Measurements from ENCODE around the gene EIF4G3. TPM values are rescaled to one million over a fixed set of nuclear protein-coding genes. Genes with fewer than 3 reads are reported as not detected.

The EIF4G3 gene
- total RNA-seq, 4 donors from 2014 or later, result 18.8 to 75.0 (median 34.9) TPM

GRCh38 chr1:20840731-20841130 lies 336.0 kb downstream of the EIF4G3 start:
- Histone ChIP-seq H3K27me3 (no peaks in the 10 kb centered on the region), H3K27ac (no peak overlapping the region), H3K4me1 (no peaks in the 10 kb centered on the region), H3K36me3 (no peaks in the 10 kb centered on the region), H3K9me3 (no peaks in the 10 kb centered on the region), H3K4me3 (no peak overlapping the region)
- intact Hi-C loops (cut with DNase I; ENCODE audit: low total_unique reads), result no loop called here
- no peak for TF ChIP-seq POLR2A (IDR thresholded peaks at IDR 0.05)
- TF ChIP-seq CTCF (IDR thresholded peaks at IDR 0.05), result no peak
- DNase-seq, result no peak

GRCh38 chr1:20837554-20838192 lies 339.0 kb downstream of the EIF4G3 start:
- intact Hi-C loops (cut with DNase I; ENCODE audit: low total_unique reads), result no loop called here
- no peaks in the 10 kb centered on the region for H3K36me3 ChIP-seq
- DNase-seq, result no peak
- H3K27me3 ChIP-seq, result no peaks in the 10 kb centered on the region
- H3K9me3 ChIP-seq, result no peaks in the 10 kb centered on the region
- H3K4me1 ChIP-seq, result no peaks in the 10 kb centered on the region
- no peak for TF ChIP-seq CTCF (IDR thresholded peaks at IDR 0.05)
- no peak for TF ChIP-seq POLR2A (IDR thresholded peaks at IDR 0.05)
- H3K27ac ChIP-seq, result no peak overlapping the region
- H3K4me3 ChIP-seq, result no peak overlapping the region

- Histone ChIP-seq H3K9me3 (no peaks in the 10 kb centered on the region), H3K27me3 (no peaks in the 10 kb centered on the region), H3K4me3 (no peak overlapping the region), H3K27ac (no peak overlapping the region), H3K36me3 (no peaks in the 10 kb centered on the region), H3K4me1 (no peaks in the 10 kb centered on the region)
- no peak for DNase-seq
- intact Hi-C loops (cut with DNase I; ENCODE audit: low total_unique reads), result no loop called here
- TF ChIP-seq CTCF (IDR thresholded peaks at IDR 0.05) (no peak), POLR2A (IDR thresholded peaks at IDR 0.05) (no peak)
Measured at GRCh38 chr1:20836230-20836629, 340.5 kb downstream of the EIF4G3 start.

- Histone ChIP-seq H3K36me3 (no peaks in the 10 kb centered on the region), H3K27ac (no peak overlapping the region), H3K27me3 (no peaks in the 10 kb centered on the region), H3K4me1 (no peaks in the 10 kb centered on the region), H3K4me3 (no peak overlapping the region), H3K9me3 (no peaks in the 10 kb centered on the region)
- TF ChIP-seq CTCF (IDR thresholded peaks at IDR 0.05) (no peak), POLR2A (IDR thresholded peaks at IDR 0.05) (no peak)
- intact Hi-C loops (cut with DNase I; ENCODE audit: low total_unique reads), result no loop called here
- no peak for DNase-seq
Measured at GRCh38 chr1:20834780-20835179, 341.9 kb downstream of the EIF4G3 start.

GRCh38 chr1:20834192-20834591 lies 342.5 kb downstream of the EIF4G3 start:
- intact Hi-C loops (cut with DNase I; ENCODE audit: low total_unique reads), result no loop called here
- H3K9me3 ChIP-seq, result no peaks in the 10 kb centered on the region
- no peak overlapping the region for H3K4me3 ChIP-seq
- no peaks in the 10 kb centered on the region for H3K36me3 ChIP-seq
- H3K27me3 ChIP-seq, result no peaks in the 10 kb centered on the region
- no peak for DNase-seq
- H3K4me1 ChIP-seq, result no peaks in the 10 kb centered on the region
- H3K27ac ChIP-seq, result no peak overlapping the region
- TF ChIP-seq CTCF (IDR thresholded peaks at IDR 0.05), result no peak
